Activated CD8-positive, alpha-beta memory T cell treated with anti-CD3 and anti-CD28 coated beads for 1 hour (primary cell): ENCODE results near the gene ANKRD36C.
"Not testable (repeated sequence)": the region's sequence is repeated elsewhere in the genome, so short reads cannot be mapped to it uniquely, and the experiment has no call there.

Experiments used
- DNase-seq, 2 donors: peaks; one replicate each; pipeline ENCODE4 v3.0.0-alpha.2; 2020; ENCODE audit warnings: low read depth in 1 of 2; ENCODE audit errors: extremely low read depth in 1 of 2

The ANKRD36C gene

GRCh38 chr2:95799892-95800291, 191.7 kb downstream of the ANKRD36C start:
- no peak for DNase-seq

- DNase-seq: not testable (repeated sequence)
Observed at GRCh38 chr2:95799147-95799889, 192.3 kb downstream of the ANKRD36C start.

- DNase-seq: not testable (repeated sequence)
Observed at GRCh38 chr2:95796249-95797099, 195.2 kb downstream of the ANKRD36C start.

GRCh38 chr2:95793970-95794369, 197.7 kb downstream of the ANKRD36C start:
- not testable (repeated sequence) for DNase-seq

GRCh38 chr2:95790180-95790579, 201.4 kb downstream of the ANKRD36C start:
- not testable (repeated sequence) for DNase-seq

- DNase-seq: not testable (repeated sequence)
Observed at GRCh38 chr2:95789385-95789784, 202.2 kb downstream of the ANKRD36C start.

- DNase-seq: not testable (repeated sequence)
Observed at GRCh38 chr2:95788642-95789041, 203.0 kb downstream of the ANKRD36C start.
